H1 (cell line): Measurements from ENCODE around the gene DPF3. TPM values are rescaled to one million over a fixed set of nuclear protein-coding genes. Genes with fewer than 3 reads are reported as not detected.

Experiments
- BRCA1 ChIP-seq: IDR thresholded peaks from 2 replicates; pipeline ENCODE4 v1.6.1; 2012; ENCODE audit warnings: low read depth, low read length, improper control_type of control experiment
- CEBPB ChIP-seq: IDR thresholded peaks from 2 replicates; pipeline ENCODE4 v1.6.1; 2012; ENCODE audit warnings: low read depth, low read length
- SAP30 ChIP-seq: fragments of 300-600 bp; sonication (generic); IDR thresholded peaks from 2 replicates; pipeline ENCODE4 v1.7.1; 2012; ENCODE audit warnings: low read length, moderate library complexity, mild to moderate bottlenecking, inconsistent platforms; ENCODE audit not compliant: insufficient read depth, insufficient replicate concordance
- SUZ12 ChIP-seq: fragments of 200-600 bp; sonication (generic); IDR thresholded peaks from 2 replicates; pipeline ENCODE4 v1.6.1; 2012; ENCODE audit warnings: mild to moderate bottlenecking, inconsistent platforms, low read length, moderate library complexity, mixed read lengths
- polyA plus RNA-seq, 7 experiments: library from polyadenylated mRNA; depleted of rRNA in 3 of 7; stranded (reverse) in 5 of 7; unstranded in 2 of 7; fragments of >200 nt in 5 of 7; fragments of 200-250 nt in 2 of 7; gene quantifications; 1 replicate in 5 of 7; 2 replicates in 1 of 7; 4 replicates in 1 of 7; pipeline versions ENCODE4 v1.2.1 to v1.2.3, GENCODE V29; 2011 to 2013; ENCODE audit warnings: missing spikeins in 2 of 7, mixed read lengths in 2 of 7
- total RNA-seq: library from RNA; stranded (reverse); fragmentation: NEBNext Ultra II Directional; extraction: Animal tissue kit (Norgen Biotek cat#: 25700); gene quantifications from 2 replicates; pipeline ENCODE4 v1.2.1, GENCODE V29; 2021

DPF3 gene
- total and polyA plus RNA-seq, 2 of the 8 experiments (the other 6 are each of a cell fraction or from before 2014, with no cell fraction given): 0.19 TPM; not detected in 1

- TF ChIP-seq BRCA1 (no peak), SUZ12 (no peak), CEBPB (no peak), SAP30 (no peak)
These were observed 140.7 kb downstream of the DPF3 start (continued) for GRCh38 chr14:72753044-72753710.
